Immature natural killer cell (primary cell): ENCODE measurements around the gene ABHD14A. TPM values are rescaled to one million over a fixed set of nuclear protein-coding genes. Genes with fewer than 3 reads are reported as not detected.

Source experiments
- DNase-seq, 3 donors: peaks; one replicate each; pipeline ENCODE4 v3.0.0; 2022; ENCODE audit warnings: mixed read lengths in 1 of 3
- H3K27ac Mint-ChIP-seq, 6 donors: one replicate each; pipeline ENCODE4 v1.8.0; 2020; ENCODE audit warnings: mixed read lengths in 6 of 6, mild to moderate bottlenecking in 5 of 6, inconsistent platforms in 4 of 6, moderate library complexity in 3 of 6
- H3K27me3 Mint-ChIP-seq, 3 donors: one replicate each; pipeline ENCODE4 v1.8.0; 2020 to 2021; ENCODE audit warnings: low read depth in 3 of 3, mild to moderate bottlenecking in 3 of 3, mixed read lengths in 3 of 3, moderate library complexity in 3 of 3, inconsistent platforms in 1 of 3
- H3K36me3 Mint-ChIP-seq, 3 donors: one replicate each; pipeline ENCODE4 v1.8.0; 2020; ENCODE audit warnings: mixed read lengths in 3 of 3, inconsistent platforms in 2 of 3, mild to moderate bottlenecking in 2 of 3
- H3K4me1 Mint-ChIP-seq, 2 donors: one replicate each; pipeline ENCODE4 v1.8.0; 2020; ENCODE audit warnings: inconsistent platforms in 2 of 2, mild to moderate bottlenecking in 2 of 2, mixed read lengths in 2 of 2, moderate library complexity in 1 of 2
- H3K4me3 Mint-ChIP-seq, 5 donors: one replicate each; pipeline ENCODE4 v1.8.0; 2020; ENCODE audit warnings: mild to moderate bottlenecking in 5 of 5, mixed read lengths in 5 of 5, inconsistent platforms in 3 of 5, moderate library complexity in 3 of 5
- H3K9me3 Mint-ChIP-seq, 6 donors: one replicate each; pipeline ENCODE4 v1.8.0; 2020; ENCODE audit warnings: mild to moderate bottlenecking in 6 of 6, mixed read lengths in 6 of 6, inconsistent platforms in 4 of 6, moderate library complexity in 3 of 6
- polyA plus RNA-seq, 3 donors: library from polyadenylated mRNA; unstranded; fragments of 300-500 nt; fragmentation: Illumina TruSeq; gene quantifications; one replicate each; pipeline ENCODE4 v1.2.3, GENCODE V29; 2021

The ABHD14A gene
- polyA plus RNA-seq, 3 donors from 2014 or later: 90.2 to 134 (median 97.6) TPM

- H3K27ac Mint-ChIP-seq: no peak overlapping the region
- H3K9me3 Mint-ChIP-seq: no peaks in the 10 kb centered on the region
- H3K36me3 Mint-ChIP-seq: no peaks in the 10 kb centered on the region
- peaks cover 0 to 3% of the 10 kb centered on the region in 2 donors for H3K4me1 Mint-ChIP-seq
- no peak for DNase-seq
- peaks cover 0 to 5% (median 0%) of the 10 kb centered on the region in 3 donors for H3K27me3 Mint-ChIP-seq
- H3K4me3 Mint-ChIP-seq: no peak overlapping the region
Measured at GRCh38 chr3:52023101-52023770, 48.4 kb downstream of the ABHD14A start.

- H3K4me1 Mint-ChIP-seq: peaks cover 0 to 3% of the 10 kb centered on the region in 2 donors
- no peak overlapping the region for H3K4me3 Mint-ChIP-seq
- H3K9me3 Mint-ChIP-seq: no peaks in the 10 kb centered on the region
- H3K27ac Mint-ChIP-seq: no peak overlapping the region
- peaks cover 0 to 5% (median 0%) of the 10 kb centered on the region in 3 donors for H3K27me3 Mint-ChIP-seq
- H3K36me3 Mint-ChIP-seq: no peaks in the 10 kb centered on the region
- no peak for DNase-seq
Measured at GRCh38 chr3:52023860-52024764, 49.2 kb downstream of the ABHD14A start.

GRCh38 chr3:52024765-52025452 lies 50.0 kb downstream of the ABHD14A start:
- Mint-ChIP-seq H3K27ac (peak overlapping the region in 1 of 6 donors; percentile 31), H3K36me3 (no peaks in the 10 kb centered on the region), H3K9me3 (no peaks in the 10 kb centered on the region), H3K4me1 (no peaks in the 10 kb centered on the region), H3K4me3 (no peak overlapping the region), H3K27me3 (peaks cover 0 to 5% (median 0%) of the 10 kb centered on the region in 3 donors)
- DNase-seq: no peak

- H3K27me3 Mint-ChIP-seq: peaks cover 0 to 5% (median 0%) of the 10 kb centered on the region in 3 donors
- H3K9me3 Mint-ChIP-seq: no peaks in the 10 kb centered on the region
- no peak for DNase-seq
- H3K4me3 Mint-ChIP-seq: no peak overlapping the region
- H3K36me3 Mint-ChIP-seq: no peaks in the 10 kb centered on the region
- H3K27ac Mint-ChIP-seq: no peak overlapping the region
- H3K4me1 Mint-ChIP-seq: no peaks in the 10 kb centered on the region
Measured at GRCh38 chr3:52025453-52025852, 50.6 kb downstream of the ABHD14A start.

GRCh38 chr3:52026041-52026440 lies 51.2 kb downstream of the ABHD14A start:
- Mint-ChIP-seq H3K4me1 (no peaks in the 10 kb centered on the region), H3K36me3 (no peaks in the 10 kb centered on the region), H3K4me3 (no peak overlapping the region), H3K9me3 (no peaks in the 10 kb centered on the region), H3K27ac (peak overlapping the region in 1 of 6 donors; percentile 21), H3K27me3 (peaks cover 0 to 4% (median 0%) of the 10 kb centered on the region in 3 donors)
- DNase-seq: no peak

GRCh38 chr3:52028572-52028971 lies 53.7 kb downstream of the ABHD14A start:
- no peak for DNase-seq
- Mint-ChIP-seq H3K27me3 (peaks cover 0 to 2% (median 0%) of the 10 kb centered on the region in 3 donors), H3K4me3 (no peak overlapping the region), H3K36me3 (no peaks in the 10 kb centered on the region), H3K4me1 (no peaks in the 10 kb centered on the region), H3K27ac (no peak overlapping the region), H3K9me3 (no peaks in the 10 kb centered on the region)

- no peaks in the 10 kb centered on the region for H3K9me3 Mint-ChIP-seq
- H3K27ac Mint-ChIP-seq: no peak overlapping the region
- no peak for DNase-seq
- H3K27me3 Mint-ChIP-seq: peaks cover 0 to 2% (median 0%) of the 10 kb centered on the region in 3 donors
- H3K36me3 Mint-ChIP-seq: no peaks in the 10 kb centered on the region
- H3K4me3 Mint-ChIP-seq: no peak overlapping the region
- no peaks in the 10 kb centered on the region for H3K4me1 Mint-ChIP-seq
Measured at GRCh38 chr3:52029053-52029452, 54.2 kb downstream of the ABHD14A start.

- Mint-ChIP-seq H3K9me3 (no peaks in the 10 kb centered on the region), H3K4me3 (no peak overlapping the region), H3K27ac (no peak overlapping the region), H3K27me3 (peaks cover 0 to 2% (median 0%) of the 10 kb centered on the region in 3 donors), H3K36me3 (no peaks in the 10 kb centered on the region), H3K4me1 (no peaks in the 10 kb centered on the region)
- no peak for DNase-seq
Measured at GRCh38 chr3:52029535-52029934, 54.7 kb downstream of the ABHD14A start.

Other genes starting within 250 kb of the ABHD14A start
- gene IQCF6, start 195.8 kb upstream of the ABHD14A start, polyA plus RNA-seq: not detected
- not detected for gene IQCF2, start 113.4 kb upstream of the ABHD14A start, polyA plus RNA-seq
- gene IQCF5, start 99.5 kb upstream of the ABHD14A start, polyA plus RNA-seq: not detected
- gene IQCF1, start 71.7 kb upstream of the ABHD14A start, polyA plus RNA-seq: not detected
- 10 to 100 TPM; 15.5 to 22.5 (median 21.2) TPM for gene RRP9, start 33.2 kb upstream of the ABHD14A start, polyA plus RNA-seq
- gene PARP3, start 32.7 kb upstream of the ABHD14A start, polyA plus RNA-seq: 1 to 10 TPM in 2 of 3 donors, not detected in 1; 2.3 to 2.9 TPM
- not detected for gene GPR62, start 19.7 kb upstream of the ABHD14A start, polyA plus RNA-seq
- 10 to 100 TPM in 1 of 3 donors, 1 to 10 TPM in 2; 7.2 to 12.7 (median 9.3) TPM for gene PCBP4, start 7.6 kb upstream of the ABHD14A start, polyA plus RNA-seq
- 10 to 100 TPM; 44.9 to 62.3 (median 51.6) TPM for gene ABHD14B, start 1.0 kb upstream of the ABHD14A start, polyA plus RNA-seq
- 10 to 100 TPM; 19.0 to 52.7 (median 23.8) TPM for gene ACY1, start 8.5 kb downstream of the ABHD14A start, polyA plus RNA-seq
- gene RPL29, start 20.8 kb downstream of the ABHD14A start, polyA plus RNA-seq: 1,000 to 10,000 TPM in 1 of 3 donors, 100 to 1,000 TPM in 2; 501 to 1,073 (median 800) TPM
- gene DUSP7, start 81.5 kb downstream of the ABHD14A start, polyA plus RNA-seq: 1 to 10 TPM; 1.2 to 4.3 (median 1.6) TPM
- 1 to 10 TPM in 2 of 3 donors, not detected in 1; 2.9 to 4.0 TPM for gene POC1A, start 179.4 kb downstream of the ABHD14A start, polyA plus RNA-seq
- 10 to 100 TPM; 18.0 to 37.0 (median 27.4) TPM for gene ALAS1, start 223.1 kb downstream of the ABHD14A start, polyA plus RNA-seq